ENCODE data around the gene HSFX4. TPM values are rescaled to one million over a fixed set of nuclear protein-coding genes. Genes with fewer than 3 reads are reported as not detected.

HSFX4 gene
- total and polyA plus RNA-seq, 8 donors, result 0.21 to 0.32 (median 0.29) TPM; not detected in 2

DNA sequence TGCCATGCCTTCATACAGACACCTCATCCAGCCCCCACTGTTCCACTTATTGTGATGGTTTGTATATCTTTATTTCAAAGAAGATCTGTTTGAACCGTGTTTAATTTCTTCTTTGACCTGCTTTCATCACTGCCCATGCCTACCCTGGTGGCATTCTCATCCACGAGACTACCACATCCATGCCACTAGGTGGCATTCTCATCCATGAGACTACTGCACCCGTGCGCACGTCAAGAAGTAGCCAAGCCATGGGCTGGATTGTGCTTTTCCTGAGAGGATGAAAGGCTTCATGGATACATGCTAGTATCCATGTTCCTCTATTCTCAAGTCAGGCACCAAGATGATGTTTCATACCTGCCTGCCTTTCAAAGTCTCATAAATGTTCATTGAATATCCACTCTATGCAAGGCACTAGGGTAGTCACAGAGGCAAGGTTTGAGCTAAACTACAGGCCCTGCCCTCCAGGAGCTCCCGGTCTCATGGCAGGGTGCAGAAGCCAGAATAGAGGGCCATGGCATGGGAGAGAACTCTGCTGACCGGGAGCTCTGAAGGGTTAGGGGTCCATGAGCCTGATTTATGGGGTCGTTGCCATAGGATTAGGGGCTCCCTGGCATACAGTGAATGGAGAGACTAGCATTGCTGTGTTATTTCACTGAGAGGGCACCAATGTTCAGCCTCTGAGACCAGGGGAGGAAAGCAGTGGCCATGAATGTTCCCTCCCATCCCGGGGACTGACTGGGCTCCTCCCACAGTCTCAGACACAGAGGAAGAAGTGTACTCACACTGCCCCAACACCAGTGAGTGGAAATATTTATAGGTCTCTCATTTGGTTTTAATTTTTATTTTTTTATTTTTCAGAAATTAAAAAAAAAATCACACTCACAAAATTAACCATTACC lies 33.7 kb downstream of the HSFX4 start:
- DNase-seq, result peak in 3 of 4 donors; percentile 40 to 71 (median 40)
- intact Hi-C loops (cut with DNase I), result no loop called here
- no peak overlapping the region for H3K27ac ChIP-seq
- TF ChIP-seq, protein P1, sequence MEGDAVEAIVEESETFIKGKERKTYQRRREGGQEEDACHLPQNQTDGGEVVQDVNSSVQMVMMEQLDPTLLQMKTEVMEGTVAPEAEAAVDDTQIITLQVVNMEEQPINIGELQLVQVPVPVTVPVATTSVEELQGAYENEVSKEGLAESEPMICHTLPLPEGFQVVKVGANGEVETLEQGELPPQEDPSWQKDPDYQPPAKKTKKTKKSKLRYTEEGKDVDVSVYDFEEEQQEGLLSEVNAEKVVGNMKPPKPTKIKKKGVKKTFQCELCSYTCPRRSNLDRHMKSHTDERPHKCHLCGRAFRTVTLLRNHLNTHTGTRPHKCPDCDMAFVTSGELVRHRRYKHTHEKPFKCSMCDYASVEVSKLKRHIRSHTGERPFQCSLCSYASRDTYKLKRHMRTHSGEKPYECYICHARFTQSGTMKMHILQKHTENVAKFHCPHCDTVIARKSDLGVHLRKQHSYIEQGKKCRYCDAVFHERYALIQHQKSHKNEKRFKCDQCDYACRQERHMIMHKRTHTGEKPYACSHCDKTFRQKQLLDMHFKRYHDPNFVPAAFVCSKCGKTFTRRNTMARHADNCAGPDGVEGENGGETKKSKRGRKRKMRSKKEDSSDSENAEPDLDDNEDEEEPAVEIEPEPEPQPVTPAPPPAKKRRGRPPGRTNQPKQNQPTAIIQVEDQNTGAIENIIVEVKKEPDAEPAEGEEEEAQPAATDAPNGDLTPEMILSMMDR (IDR thresholded peaks at IDR 0.05), result peak; percentile 54 to 57
- no peaks in the 10 kb centered on the region for H3K4me1 ChIP-seq
- no peaks in the 10 kb centered on the region for H3K36me3 ChIP-seq
- no peaks in the 10 kb centered on the region for H3K9me3 ChIP-seq
- H3K4me3 ChIP-seq, result no peak overlapping the region
- ATAC-seq, result peak; percentile 97
- no peaks in the 10 kb centered on the region for H3K27me3 ChIP-seq

DNA sequence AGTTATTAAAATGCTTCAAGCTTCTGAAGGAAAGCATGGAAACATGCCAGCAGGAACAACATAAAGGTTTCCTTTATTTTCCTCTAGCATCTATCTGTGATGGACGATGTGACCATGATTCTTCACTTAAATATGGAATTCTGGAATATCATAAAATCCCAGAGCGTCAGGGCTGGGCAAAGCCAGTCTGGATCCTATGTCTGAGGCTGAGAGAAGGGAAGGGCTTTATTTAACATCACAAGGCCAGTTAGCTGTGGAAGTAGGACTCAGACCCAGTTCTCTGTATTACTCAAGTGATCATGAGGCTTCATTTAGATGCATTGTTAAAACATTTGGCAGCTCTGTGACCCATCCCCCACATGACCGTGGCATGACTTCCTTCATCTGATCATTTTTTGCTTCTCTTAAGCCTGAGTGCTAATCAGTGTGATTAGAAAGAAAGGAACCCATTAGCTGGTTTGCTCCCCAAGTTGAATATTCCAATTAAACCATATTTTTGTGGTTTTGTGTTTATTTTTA lies 49.8 kb downstream of the HSFX4 start:
- intact Hi-C loops (cut with DNase I), result no loop called here
- no peak overlapping the region for H3K27ac ChIP-seq
- no peaks in the 10 kb centered on the region for H3K9me3 ChIP-seq
- TF ChIP-seq, protein P1 (IDR thresholded peaks at IDR 0.05), result no peak
- H3K4me1 ChIP-seq, result no peaks in the 10 kb centered on the region
- no peak overlapping the region for H3K4me3 ChIP-seq
- ATAC-seq, result no peak
- H3K27me3 ChIP-seq, result no peaks in the 10 kb centered on the region
- DNase-seq, result no peak
- H3K36me3 ChIP-seq, result no peaks in the 10 kb centered on the region

Other genes starting within 250 kb of the HSFX4 start
- gene MAGEA11, start 217.5 kb upstream of the HSFX4 start, total RNA-seq, result not detected
- not detected for gene MAGEA11, start 217.5 kb upstream of the HSFX4 start, polyA plus RNA-seq (ENCODE audit: insufficient read length in 6 of 6)
- 1 to 10 TPM; 1.2 TPM for gene HSFX1, start 155.5 kb upstream of the HSFX4 start, total RNA-seq
- 1 to 10 TPM; 1.4 to 2.7 (median 2.4) TPM for gene HSFX1, start 155.5 kb upstream of the HSFX4 start, polyA plus RNA-seq (ENCODE audit: insufficient read length in 6 of 6)
- not detected for gene MAGEA9, start 147.6 kb upstream of the HSFX4 start, total RNA-seq
- not detected for gene MAGEA9, start 147.6 kb upstream of the HSFX4 start, polyA plus RNA-seq (ENCODE audit: insufficient read length in 6 of 6)
- not detected for gene MAGEA8, start 48.4 kb upstream of the HSFX4 start, total RNA-seq
- under 1 TPM; 0.15 to 0.45 (median 0.31) TPM for gene MAGEA8, start 48.4 kb upstream of the HSFX4 start, polyA plus RNA-seq (ENCODE audit: insufficient read length in 6 of 6)
- gene EOLA2, start 8.9 kb downstream of the HSFX4 start, total RNA-seq, result 10 to 100 TPM; 22.6 to 33.5 TPM
- 10 to 100 TPM; 23.8 to 31.6 (median 29.4) TPM for gene EOLA2, start 8.9 kb downstream of the HSFX4 start, polyA plus RNA-seq (ENCODE audit: insufficient read length in 6 of 6)

Data from left lung (tissue), 10 donors.